HepG2 (cell line): Measurements from ENCODE around the gene TM4SF20. TPM values are rescaled to one million over a fixed set of nuclear protein-coding genes. Genes with fewer than 3 reads are reported as not detected.

Source experiments
- ATAC-seq: fragments of 200-7000 bp; cut with Tn5 transposase; 3 replicates; pipeline ENCODE4 v1.9.1; 2020; ENCODE audit warnings: mild to moderate bottlenecking, moderate library complexity
- BruUV-seq: library from RNA; stranded (reverse); fragments of 400-500 nt; replicated peaks from 2 replicates; lab custom pipeline; 2021; lab: Mats Ljungman, UMichigan
- CTCF ChIA-PET: fragments of 300-600 bp; formaldehyde crosslinking; extraction: SDS; loops from one replicate; lab custom pipeline; 2021; ENCODE audit warnings: low total read pairs, inconsistent platforms, low intra/inter-chr PET ratio; lab: Yijun Ruan, JAX
- POLR2A ChIA-PET: fragments of 350-600 bp; sonication (Branson Sonifier 250); formaldehyde crosslinking; loops from one replicate; lab custom pipeline; 2020; ENCODE audit warnings: antibody characterized with exemption, inconsistent platforms; lab: Yijun Ruan, JAX
- DNase-seq: peaks from one replicate; pipeline ENCODE4 v3.0.0-alpha.2; 2015; ENCODE audit warnings: low spot score
- FAIRE-seq: peaks from 3 replicates; lab custom pipeline; 2011; peaks lifted over from hg19 to GRCh38; lab: Jason Lieb, UNC
- H2AFZ ChIP-seq: one replicate; pipeline ENCODE4 v1.6.1; 2011; ENCODE audit warnings: low read length, inconsistent platforms
- H3K27ac ChIP-seq: fragments of 300-600 bp; 3 replicates; pipeline ENCODE4 v1.8.0; 2011; ENCODE audit warnings: mixed run types, mild to moderate bottlenecking, mixed read lengths, low read length, inconsistent platforms; ENCODE audit not compliant: insufficient read depth; ENCODE audit errors: extremely low read length
- H3K27me3 ChIP-seq, 2 experiments: fragments of 200-600 bp in 1 of 2; 2 replicates in 1 of 2; 3 replicates in 1 of 2; pipeline versions ENCODE4 v1.6.0 to v1.8.0; 2011; ENCODE audit warnings: low read length in 2 of 2, mild to moderate bottlenecking in 2 of 2, moderate library complexity in 2 of 2, inconsistent platforms in 1 of 2; ENCODE audit not compliant: insufficient read depth in 2 of 2, control insufficient read depth in 1 of 2
- H3K36me3 ChIP-seq, 2 experiments: fragments of 200-600 bp in 1 of 2; replicated peaks in 1 of 2; 2 replicates in 1 of 2; 3 replicates in 1 of 2; pipeline versions ENCODE4 v1.5.1 to v1.8.0; 2011; ENCODE audit warnings: low read length in 2 of 2, inconsistent platforms in 1 of 2; ENCODE audit not compliant: insufficient read depth in 2 of 2, control insufficient read depth in 1 of 2
- H3K4me1 ChIP-seq: 2 replicates; pipeline ENCODE4 v1.5.1; 2012; ENCODE audit warnings: low read length, inconsistent platforms; ENCODE audit not compliant: insufficient read depth
- H3K4me2 ChIP-seq: 2 replicates; pipeline ENCODE4 v1.6.0; 2011; ENCODE audit warnings: low read depth, low read length, inconsistent platforms
- H3K4me3 ChIP-seq, 3 experiments: fragments of 200-600 bp in 1 of 3; sonication (generic), shearing (Covaris generic) in 1 of 3; replicated peaks in 1 of 3; 2 replicates each; pipeline ENCODE4 v1.5.1; 2011 to 2016; ENCODE audit warnings: low read length in 3 of 3, inconsistent platforms in 2 of 3, low read depth in 2 of 3, mild to moderate bottlenecking in 2 of 3, control low read depth in 1 of 3, mixed read lengths in 1 of 3; ENCODE audit not compliant: insufficient read depth in 1 of 3
- H3K79me2 ChIP-seq: one replicate; pipeline ENCODE4 v1.6.1; 2011; ENCODE audit warnings: low read length, inconsistent platforms; ENCODE audit not compliant: insufficient read depth
- H3K9ac ChIP-seq: 2 replicates; pipeline ENCODE4 v1.6.0; 2011; ENCODE audit warnings: mild to moderate bottlenecking, low read depth, low read length, inconsistent platforms; ENCODE audit not compliant: insufficient read depth
- H3K9me3 ChIP-seq: 2 replicates; pipeline ENCODE4 v1.5.1; 2012; ENCODE audit warnings: mild to moderate bottlenecking, low read length
- H4K20me1 ChIP-seq: 2 replicates; pipeline ENCODE4 v1.6.0; 2011; ENCODE audit warnings: inconsistent platforms, mild to moderate bottlenecking, low read length, moderate library complexity; ENCODE audit not compliant: insufficient read depth
- ELF4 ChIP-seq: sonication (generic); formaldehyde crosslinking; IDR thresholded peaks from 2 replicates; pipeline ENCODE4 v1.5.0; 2020; ENCODE audit warnings: missing genetic modification reagents, mild to moderate bottlenecking, moderate library complexity, borderline replicate concordance
- HOMEZ ChIP-seq: IDR thresholded peaks from 2 replicates; pipeline ENCODE4 v1.6.1; 2016; ENCODE audit warnings: low read depth
- PAWR ChIP-seq: sonication (generic); formaldehyde crosslinking; IDR thresholded peaks from 2 replicates; pipeline ENCODE4 v1.4.0; 2020; ENCODE audit warnings: missing genetic modification reagents, mild to moderate bottlenecking, borderline replicate concordance
- ZMYM3 ChIP-seq: sonication (generic); formaldehyde crosslinking; IDR thresholded peaks from 2 replicates; pipeline ENCODE4 v1.5.1; 2020; ENCODE audit warnings: mild to moderate bottlenecking, missing genetic modification reagents
- ZNF256 ChIP-seq: sonication (generic); formaldehyde crosslinking; conservative IDR thresholded peaks from 2 replicates; pipeline ENCODE4 v1.4.0; 2020; ENCODE audit warnings: missing genetic modification reagents
- ZNF563 ChIP-seq: sonication (generic); formaldehyde crosslinking; IDR thresholded peaks from 2 replicates; pipeline ENCODE4 v1.8.0; 2022; ENCODE audit warnings: mild to moderate bottlenecking, moderate library complexity, missing genetic modification reagents
- WGBS: methylation state at CpG from one replicate; pipeline ENCODE4 v1.1.6; 2017; ENCODE audit warnings: low lambda C conversion rate; 5-methylcytosine and 5-hydroxymethylcytosine counted together
- in situ Hi-C: cut with HindIII; loops from 2 replicates; pipeline ENCODE4 v1.10.0; 2017; ENCODE audit warnings: low pct_unique_long_range_greater_than_20kb; ENCODE audit not compliant: extremely low pct_ligation_motif_present
- intact Hi-C: fragments of 100-400 bp; cut with micrococcal nuclease; formaldehyde crosslinking; loops from one replicate; pipeline ENCODE4 v1.10.0; 2022; ENCODE audit not compliant: unreplicated experiment
- polyA plus RNA-seq, 8 experiments: library from polyadenylated mRNA; depleted of rRNA in 3 of 8; stranded (reverse) in 7 of 8; unstranded in 1 of 8; fragments of >200 nt; fragmentation: Illumina TruSeq in 4 of 8; extraction: Trizol in 4 of 8; gene quantifications; 2 replicates each; pipeline versions ENCODE4 v1.2.1 to v1.2.3, GENCODE V29; 2011 to 2016; ENCODE audit warnings: low read depth in 4 of 8, missing spikeins in 1 of 8, mixed read lengths in 1 of 8; ENCODE audit not compliant: insufficient read depth in 1 of 8
- total RNA-seq, 5 experiments: library from RNA; depleted of rRNA; stranded (reverse); fragments of >200 nt; fragmentation: Illumina TruSeq; extraction: Trizol; gene quantifications; 2 replicates each; pipeline ENCODE4 v1.2.3, GENCODE V29; 2016; ENCODE audit warnings: low read depth in 1 of 5
- TF ChIP-seq, protein P1 (sequence below): sonication (generic); formaldehyde crosslinking; IDR thresholded peaks from 2 replicates; pipeline ENCODE4 v1.4.0; 2020; ENCODE audit warnings: low read depth, mild to moderate bottlenecking, missing genetic modification reagents

The TM4SF20 gene
- total and polyA plus RNA-seq, 2 of the 13 experiments (the other 11 are each of a cell fraction or from before 2014, with no cell fraction given) = not detected

DNA sequence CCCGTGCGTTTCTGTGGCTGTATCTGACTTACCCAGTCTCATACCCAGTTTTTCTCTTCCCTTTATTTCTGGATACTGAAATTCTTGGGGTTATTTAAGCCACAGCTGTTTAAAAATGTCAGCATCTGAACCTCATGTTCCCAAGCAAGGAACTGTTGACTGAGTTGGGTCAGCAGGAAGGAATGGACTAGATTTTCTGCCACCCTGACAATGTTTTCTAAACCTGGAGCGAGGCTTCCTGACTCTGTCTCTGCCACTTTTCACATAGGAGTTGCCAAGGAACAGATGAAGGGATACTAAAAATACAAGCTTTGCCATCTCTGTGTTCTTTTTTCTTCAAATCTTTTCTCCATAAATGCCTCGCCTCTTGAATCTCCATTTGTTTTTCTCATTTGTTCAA, 37.6 kb upstream of the TM4SF20 start:
- Histone ChIP-seq H3K4me2 (no peak overlapping the region), H3K9ac (no peak overlapping the region), H3K27ac (no peak overlapping the region), H2AFZ (no peak overlapping the region)
- intact Hi-C loops = no loop called here
- ATAC-seq = no peak
- DNase-seq = no peak
- FAIRE-seq = no peak
- TF ChIP-seq, protein P1, sequence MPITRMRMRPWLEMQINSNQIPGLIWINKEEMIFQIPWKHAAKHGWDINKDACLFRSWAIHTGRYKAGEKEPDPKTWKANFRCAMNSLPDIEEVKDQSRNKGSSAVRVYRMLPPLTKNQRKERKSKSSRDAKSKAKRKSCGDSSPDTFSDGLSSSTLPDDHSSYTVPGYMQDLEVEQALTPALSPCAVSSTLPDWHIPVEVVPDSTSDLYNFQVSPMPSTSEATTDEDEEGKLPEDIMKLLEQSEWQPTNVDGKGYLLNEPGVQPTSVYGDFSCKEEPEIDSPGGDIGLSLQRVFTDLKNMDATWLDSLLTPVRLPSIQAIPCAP (CRISPR knock-in tag) = no peak
- TF ChIP-seq ELF4 (CRISPR knock-in tag) (no peak), ZMYM3 (CRISPR knock-in tag) (no peak), ZNF256 (no peak), PAWR (no peak), HOMEZ (CRISPR knock-in tag) (no peak), ZNF563 (no peak)
- TF ChIP-seq, all 625 proteins: peak for 0
- CTCF ChIA-PET = no interaction called here
- in situ Hi-C loops = no loop called here
- H4K20me1 ChIP-seq = no peaks in the 10 kb centered on the region
- H3K4me3 ChIP-seq = no peak overlapping the region
- BruUV-seq = no TSS peak
- no peaks in the 10 kb centered on the region for H3K9me3 ChIP-seq
- no peaks in the 10 kb centered on the region for H3K79me2 ChIP-seq
- WGBS = 94% methylated on average over 4 of the region's 4 CpGs
- POLR2A ChIA-PET = no interaction called here
- no peaks in the 10 kb centered on the region for H3K36me3 ChIP-seq
- H3K4me1 ChIP-seq = peaks cover 49% of the 10 kb centered on the region
- no peaks in the 10 kb centered on the region for H3K27me3 ChIP-seq
